OCI-LY1 (cell line): Measurements from ENCODE around the gene MAPKAPK3.

ENCODE experiments used
- CTCF ChIP-seq: fragments of 200-600 bp; sonication (generic), shearing (Covaris generic); IDR thresholded peaks from 2 replicates; pipeline ENCODE4 v1.5.1; 2017; ENCODE audit warnings: mild to moderate bottlenecking, antibody characterized with exemption, low read length, moderate library complexity, mixed read lengths
- EZH2 ChIP-seq: fragments of 200-600 bp; sonication (generic), shearing (Covaris generic); IDR thresholded peaks from 2 replicates; pipeline ENCODE4 v1.8.0; 2017; ENCODE audit warnings: borderline replicate concordance, mixed run types, mild to moderate bottlenecking, antibody characterized with exemption, low read length, moderate library complexity, mixed read lengths

DNA sequence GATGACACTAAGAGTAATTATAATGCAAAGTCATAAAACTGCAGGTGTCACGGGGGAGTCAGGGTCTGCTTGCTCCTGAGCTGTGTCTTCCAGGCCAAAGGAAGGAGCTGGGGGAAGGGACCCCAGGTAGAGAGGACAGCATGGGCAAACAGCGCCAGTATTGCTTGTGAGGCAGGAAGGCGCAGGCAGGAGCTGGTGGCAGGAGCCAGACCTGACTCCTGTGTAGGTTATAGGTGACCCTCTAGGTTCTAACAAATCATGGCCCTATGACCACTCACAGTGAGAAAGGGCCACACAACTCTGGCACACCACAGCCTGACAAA lies 7.2 kb upstream of the MAPKAPK3 start:
- no peak for TF ChIP-seq CTCF
- no peak for TF ChIP-seq EZH2
